Adipose tissue (tissue), 3 donors: ENCODE data around the gene BTBD19. TPM values are rescaled to one million over a fixed set of nuclear protein-coding genes. Genes with fewer than 3 reads are reported as not detected.
"Not testable (repeated sequence)": the region's sequence is repeated elsewhere in the genome, so short reads cannot be mapped to it uniquely, and the experiment has no call there.

Source experiments
- H3K27ac ChIP-seq: one replicate; pipeline ENCODE4 v1.5.1; 2013; ENCODE audit warnings: low read depth, low read length
- WGBS, 3 donors: extraction: QIAGEN DNeasy Blood & Tissue Kit; methylation state at CpG; one replicate each; pipeline ENCODE4 v1.1.7; 2013; 5-methylcytosine and 5-hydroxymethylcytosine counted together
- polyA plus RNA-seq, 3 donors: library from polyadenylated mRNA; stranded (reverse); fragments of 200-250 nt; gene quantifications; one replicate each; pipeline ENCODE4 v1.2.3, GENCODE V29; 2013
- donor health status: healthy with polysubstance abuse.
- donor health status: Bipolar disorder and iron deficiency.
- donor health status: healthy.

BTBD19 gene
- polyA plus RNA-seq, 3 donors = 1.6 to 12.0 (median 10.8) TPM

DNA sequence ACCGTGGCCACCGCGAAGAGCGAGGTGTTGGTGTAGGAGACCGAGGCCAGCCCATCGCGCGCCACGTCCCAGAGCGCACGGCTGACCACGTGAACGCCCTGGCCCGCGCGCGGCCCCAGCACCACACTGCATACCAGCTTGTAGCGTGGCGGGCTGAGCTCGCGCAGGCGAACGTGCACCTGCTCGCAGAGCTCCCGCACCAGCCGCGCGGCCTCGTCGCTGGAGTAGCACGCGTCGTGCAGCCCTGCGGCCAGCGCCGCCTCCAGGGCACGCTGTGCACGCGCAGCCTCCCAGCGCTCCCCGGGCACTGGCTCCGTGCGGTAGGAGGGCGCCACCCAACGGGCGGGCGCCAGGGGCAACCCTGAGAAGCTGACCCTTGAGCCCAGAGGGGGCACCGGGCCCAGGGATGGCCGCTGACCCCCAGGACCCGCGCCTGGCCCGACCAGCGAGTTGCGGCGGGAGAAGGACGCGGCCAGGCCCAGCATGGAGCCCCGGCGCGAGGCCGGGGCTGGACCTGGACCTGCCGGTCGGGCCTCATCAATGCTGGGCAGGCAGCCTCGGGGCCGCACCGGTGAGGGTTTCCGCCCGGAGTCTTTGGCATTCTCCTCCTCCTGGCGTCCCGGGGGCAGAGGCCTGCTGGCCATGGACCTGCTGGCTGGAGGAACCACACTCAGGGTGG lies 2.2 kb upstream of the BTBD19 start:
- peak overlapping the region; percentile 97 for H3K27ac ChIP-seq
- 90 to 95% (median 91%) methylated on average over 53 to 70 of the region's 70 CpGs for WGBS, 3 donors

DNA sequence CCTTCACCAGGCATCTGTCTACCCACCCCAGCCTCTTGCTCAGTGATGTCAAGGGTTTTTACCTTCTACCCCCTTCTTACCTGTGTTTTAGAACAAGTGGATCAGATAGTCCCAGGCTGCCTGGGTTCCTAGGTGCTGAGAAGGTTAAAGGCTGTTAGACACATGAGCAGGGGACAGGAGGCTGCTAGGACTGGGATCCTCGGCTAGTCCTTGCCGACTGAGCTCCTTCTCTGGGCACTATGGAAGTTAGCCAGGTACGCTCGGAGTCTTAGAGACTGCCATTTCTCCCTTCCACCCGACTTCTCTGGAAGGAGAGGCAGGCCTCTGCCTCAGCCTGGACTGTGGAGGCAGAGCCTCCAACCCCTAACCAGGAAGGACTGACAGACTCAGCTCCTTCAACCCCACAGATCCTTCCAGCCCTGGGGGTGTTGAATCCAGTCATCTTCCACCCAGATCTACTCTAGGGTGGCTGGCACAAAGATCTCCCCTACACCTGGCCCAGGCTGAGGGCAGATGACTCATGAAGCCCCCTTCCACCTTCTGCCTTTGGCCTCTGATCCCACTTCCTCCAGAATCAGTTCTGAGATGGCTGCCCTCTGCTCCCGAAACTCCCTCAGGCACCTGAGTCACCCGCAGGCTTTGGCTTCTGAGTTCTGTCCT lies 1.5 kb upstream of the BTBD19 start, which contains the start of gene DYNLT4:
TSS of gene DYNLT4 (minus strand) at position 648 of the 660 bp plus-strand sequence. CDS start 683 bp downstream, outside the sequence.
- H3K27ac ChIP-seq = peak within 1 kb of the TSS; percentile 97
- 30 to 59% (median 37%) methylated on average over 7 of the region's 7 CpGs for WGBS, 3 donors

DNA sequence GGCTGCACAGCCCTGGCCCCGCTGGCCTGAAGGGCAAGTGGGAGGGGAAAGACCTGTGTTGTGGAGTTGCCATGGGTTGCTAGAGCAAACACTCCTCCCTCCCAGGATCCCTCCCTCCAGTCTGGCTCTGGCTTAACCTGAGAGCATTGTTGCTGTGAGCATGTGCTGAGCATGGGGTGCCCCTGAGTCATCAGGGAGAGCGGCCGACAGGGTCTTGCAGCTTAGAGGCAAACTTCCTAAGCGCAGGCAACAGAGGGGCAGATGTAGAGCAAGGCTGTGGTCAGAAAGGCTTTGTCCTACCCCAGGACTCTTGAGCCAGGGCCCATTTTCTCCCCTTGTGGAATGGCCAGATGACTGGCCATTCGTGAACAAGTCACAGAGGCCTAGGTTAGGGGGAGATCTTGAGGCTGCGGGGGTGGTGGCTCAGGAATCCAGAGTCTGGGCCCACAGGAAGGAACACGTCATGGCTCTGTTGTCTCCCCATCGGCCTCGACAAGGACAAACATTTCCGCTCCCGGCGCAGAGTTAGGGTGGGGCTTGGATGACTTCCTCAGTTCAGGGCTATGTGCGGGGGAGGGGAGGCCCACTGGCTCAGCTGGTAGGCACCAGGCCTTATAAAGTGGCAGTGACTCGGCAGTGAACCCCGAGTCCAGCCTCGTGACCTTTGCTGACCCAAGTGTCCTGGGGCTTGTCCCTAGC lies 810 bp upstream of the BTBD19 start:
- 0 to 7% (median 0%) methylated on average over 16 of the region's 16 CpGs for WGBS, 3 donors
- peak overlapping the region; percentile 97 for H3K27ac ChIP-seq

DNA sequence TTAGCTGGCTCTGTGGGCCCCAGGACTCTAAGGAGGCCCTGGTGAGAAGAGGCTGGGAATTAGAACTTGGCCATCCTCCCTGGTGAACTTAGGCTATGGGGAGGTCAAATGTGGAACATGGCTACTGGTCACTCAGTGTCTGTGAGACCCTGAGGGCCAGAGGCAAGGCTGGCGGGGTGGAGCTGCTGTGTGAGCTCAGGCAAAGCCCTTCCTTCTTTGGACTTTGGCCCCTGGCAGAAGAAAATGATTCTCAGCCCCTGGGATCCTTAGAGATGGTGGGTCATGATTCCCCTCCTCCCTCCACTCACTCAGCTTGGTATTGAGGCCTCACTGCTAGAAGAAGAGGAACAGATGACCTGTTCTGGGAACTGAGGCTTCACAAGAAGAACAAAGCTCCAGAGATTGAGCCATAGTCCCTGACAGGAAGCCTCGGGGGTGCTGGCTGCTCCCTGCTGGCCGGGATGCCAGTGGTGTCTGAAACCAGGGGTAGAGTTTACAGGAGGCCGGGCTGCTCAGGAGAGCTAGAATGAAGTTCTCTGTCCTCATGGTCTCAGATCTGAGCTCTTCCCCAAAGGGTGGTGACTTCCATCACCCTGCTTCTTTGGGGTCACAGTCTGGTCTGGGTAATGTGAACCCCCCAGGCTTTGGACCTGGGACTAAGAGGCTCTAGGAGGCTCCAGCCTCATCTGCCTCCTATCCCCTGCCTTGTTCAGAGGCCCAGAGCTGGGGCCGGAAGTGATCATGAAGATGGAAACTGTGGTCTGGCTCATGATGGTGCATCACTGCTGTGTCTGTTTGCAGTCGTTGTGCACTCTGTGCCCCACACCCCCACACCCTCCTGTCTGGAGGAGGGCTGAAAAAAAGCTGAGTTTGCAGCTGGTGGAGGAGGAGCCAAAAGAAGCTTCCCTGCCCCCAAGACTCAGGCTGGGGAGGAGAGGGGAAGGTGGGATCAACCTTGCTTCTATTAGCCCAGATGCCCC lies 905 bp downstream of the BTBD19 start:
- WGBS, 3 donors = 17 to 52% (median 17%) methylated on average over 6 of the region's 6 CpGs
- H3K27ac ChIP-seq = peak overlapping the region; percentile 97

DNA sequence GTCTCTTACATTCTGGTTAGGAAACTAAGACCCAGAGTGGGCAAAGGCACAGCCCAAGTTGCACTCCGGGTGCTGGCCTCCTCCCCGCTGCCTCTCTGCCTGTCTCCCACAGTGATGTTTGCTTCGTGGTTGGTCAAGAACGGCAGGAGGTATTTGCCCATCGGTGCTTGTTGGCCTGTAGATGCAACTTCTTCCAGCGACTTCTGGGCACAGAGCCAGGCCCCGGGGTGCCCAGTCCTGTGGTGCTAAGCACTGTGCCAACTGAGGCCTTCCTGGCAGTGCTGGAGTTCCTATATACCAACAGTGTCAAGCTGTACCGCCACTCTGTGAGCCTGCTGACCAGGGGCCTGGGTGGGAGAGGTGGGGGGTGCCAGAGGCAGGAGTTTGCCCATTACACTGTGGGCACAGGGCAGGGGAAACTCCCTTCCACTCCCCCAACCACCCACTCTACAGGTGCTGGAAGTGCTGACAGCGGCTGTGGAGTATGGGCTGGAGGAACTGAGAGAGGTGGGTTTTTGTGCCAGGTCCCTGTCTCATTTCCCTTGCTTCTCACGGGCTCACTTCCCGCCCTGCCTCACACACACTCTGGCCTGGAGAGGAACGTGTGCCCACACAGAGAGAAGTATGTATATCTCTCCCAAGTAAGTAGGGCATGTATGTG lies 1.9 kb downstream of the BTBD19 start:
- 26 to 39% (median 33%) methylated on average over 12 of the region's 12 CpGs for WGBS, 3 donors
- peak overlapping the region; percentile 97 for H3K27ac ChIP-seq

DNA sequence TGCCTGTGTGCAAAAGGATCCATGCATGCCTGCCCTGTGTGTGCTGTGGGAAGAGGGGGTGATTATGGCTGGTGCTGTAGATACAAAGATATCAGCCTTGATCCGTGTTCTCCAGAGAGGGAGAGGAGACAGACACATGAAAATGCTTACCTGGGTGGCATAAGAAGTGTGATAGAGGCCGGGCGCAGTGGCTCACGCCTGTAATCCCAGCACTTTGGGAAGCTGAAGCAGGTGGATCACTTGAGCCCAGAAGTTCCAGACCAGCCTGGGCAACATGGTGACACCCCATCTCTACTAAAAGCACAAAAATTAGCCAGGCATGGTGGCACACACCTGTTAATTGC lies 2.4 kb downstream of the BTBD19 start:
- WGBS, 3 donors = 85 to 91% (median 89%) methylated on average over 4 of the region's 4 CpGs
- H3K27ac ChIP-seq = not testable (repeated sequence)

DNA sequence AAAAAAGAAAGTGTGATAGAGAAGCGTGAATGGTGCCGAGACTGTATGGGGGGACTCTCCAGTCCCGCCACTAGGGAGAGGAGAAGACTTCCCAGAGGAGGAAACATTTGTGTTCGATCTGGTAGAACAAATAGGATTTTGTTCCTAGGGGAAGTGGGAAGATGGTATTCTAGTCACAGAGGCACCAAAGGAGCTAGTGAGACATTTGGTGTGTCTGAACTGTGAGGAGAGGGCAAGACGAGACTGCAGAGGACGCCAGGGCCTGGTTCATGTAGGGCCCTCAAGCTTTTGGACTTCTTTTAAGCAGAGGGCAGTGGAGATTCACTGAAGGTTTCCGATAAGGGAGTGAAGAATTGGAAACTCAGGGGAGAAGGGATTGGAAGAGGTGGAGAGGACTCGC lies 2.9 kb downstream of the BTBD19 start:
- H3K27ac ChIP-seq = no peak overlapping the region
- 77 to 87% (median 79%) methylated on average over 8 of the region's 8 CpGs for WGBS, 3 donors

DNA sequence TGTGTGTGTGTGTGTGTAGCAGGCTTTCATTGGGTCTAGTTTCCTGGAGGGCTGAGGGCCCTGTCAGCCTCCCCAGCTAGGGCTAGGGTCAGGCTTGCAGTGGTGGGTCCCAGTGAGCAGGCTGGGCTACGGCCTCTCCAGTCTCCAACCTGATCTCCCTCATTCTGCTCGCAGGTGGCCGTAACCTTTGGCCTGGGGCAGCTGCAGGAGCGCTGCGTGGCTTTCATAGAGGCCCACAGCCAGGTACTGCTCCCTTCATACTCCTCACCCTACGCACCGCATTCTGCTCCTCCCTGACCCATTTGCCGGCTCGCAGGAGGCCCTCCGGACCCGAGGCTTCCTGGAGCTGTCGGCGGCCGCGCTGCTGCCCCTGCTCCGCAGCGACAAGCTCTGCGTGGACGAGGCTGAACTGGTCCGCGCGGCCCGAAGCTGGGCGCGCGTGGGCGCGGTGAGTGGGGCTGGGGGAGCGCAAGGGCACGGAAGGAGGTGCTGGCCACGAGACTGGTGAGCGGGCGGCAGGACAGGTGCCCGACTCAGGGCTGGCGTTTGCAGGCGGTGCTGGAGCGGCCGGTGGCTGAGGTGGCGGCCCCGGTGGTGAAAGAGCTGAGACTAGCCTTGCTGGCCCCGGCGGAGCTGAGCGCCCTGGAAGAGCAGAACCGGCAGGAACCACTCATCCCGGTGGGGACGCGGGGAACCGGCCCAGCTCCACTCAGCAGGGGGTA lies 4.7 kb downstream of the BTBD19 start:
- 47 to 80% (median 73%) methylated on average over 44 to 48 of the region's 48 CpGs for WGBS, 3 donors
- no peak overlapping the region for H3K27ac ChIP-seq

DNA sequence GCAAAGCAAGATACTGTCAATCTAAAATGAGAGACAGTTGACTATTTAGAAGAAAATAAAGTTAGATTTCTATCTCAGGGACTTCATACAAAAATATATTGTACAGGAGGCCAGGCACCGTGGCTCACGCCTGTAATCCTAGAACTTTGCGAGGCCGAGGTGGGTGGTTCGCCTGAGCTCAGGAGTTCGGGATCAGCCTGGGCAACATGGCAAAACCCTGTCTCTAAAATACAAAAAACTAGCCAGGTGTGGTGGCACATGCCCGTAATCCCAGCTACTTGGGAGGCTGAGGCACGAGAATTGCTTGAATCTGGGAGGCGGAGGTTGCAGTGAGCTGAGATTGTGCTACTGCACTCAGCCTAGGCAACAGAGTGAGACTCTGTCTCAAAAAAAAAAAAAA lies 7.6 kb downstream of the BTBD19 start:
- WGBS, 3 donors = 90 to 96% (median 94%) methylated on average over 9 of the region's 9 CpGs
- H3K27ac ChIP-seq = not testable (repeated sequence)

DNA sequence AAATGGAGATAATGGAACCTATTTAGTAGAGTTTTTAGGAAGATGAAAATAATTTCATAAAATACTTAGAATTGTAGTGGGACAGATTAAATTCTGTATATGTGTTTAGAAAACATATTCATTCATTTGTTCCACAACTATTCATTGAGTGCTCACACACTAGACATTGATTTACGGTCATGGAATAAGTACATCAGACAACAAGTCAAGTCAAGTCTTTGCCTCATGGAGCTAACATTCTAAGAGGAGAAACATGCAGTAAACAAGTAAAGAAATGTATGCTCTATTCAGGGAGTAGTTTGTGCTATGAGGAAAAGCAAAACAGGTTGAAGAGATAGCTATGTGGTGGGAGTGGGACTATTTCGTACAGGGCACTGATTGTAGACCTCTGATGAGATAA lies 9.0 kb downstream of the BTBD19 start:
- WGBS, 3 donors = 76 to 94% (median 93%) methylated on average over 2 of the region's 2 CpGs
- H3K27ac ChIP-seq = no peak overlapping the region

DNA sequence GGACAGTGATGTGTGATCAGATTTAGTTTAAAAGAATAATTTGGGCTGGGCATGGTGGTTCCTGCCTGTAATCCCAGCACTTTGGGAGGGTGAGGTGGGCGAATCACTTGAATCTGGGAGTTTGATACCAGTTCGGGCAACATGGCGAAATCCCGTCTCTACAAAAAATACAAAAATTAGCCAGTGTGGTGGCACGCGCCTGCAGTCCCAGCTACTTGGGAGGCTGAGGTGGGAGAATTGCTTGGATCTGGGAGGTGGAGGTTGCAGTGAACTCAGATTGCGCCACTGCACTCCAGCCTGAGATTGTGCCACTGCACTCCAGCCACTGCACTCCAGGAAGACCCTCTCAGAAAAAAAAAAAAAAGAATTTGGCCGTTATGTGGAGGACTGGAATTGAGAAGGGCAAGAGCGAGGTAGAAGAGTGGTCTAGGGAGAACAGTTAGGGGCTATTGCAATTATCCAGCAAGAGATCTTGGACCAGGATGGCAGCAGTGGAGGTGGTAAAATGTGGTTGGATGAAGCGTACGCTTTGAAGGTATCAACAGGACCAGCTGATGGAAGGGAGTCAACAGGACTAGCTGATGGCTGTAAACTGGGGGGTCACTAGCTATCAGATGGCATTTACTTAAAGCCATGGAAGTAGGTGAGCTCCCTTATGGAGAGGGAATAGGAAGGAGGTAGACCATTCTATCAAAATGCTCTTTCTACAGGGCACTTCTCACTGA lies 9.6 kb downstream of the BTBD19 start:
- 92 to 96% (median 94%) methylated on average over 11 of the region's 11 CpGs for WGBS, 3 donors
- no peak overlapping the region for H3K27ac ChIP-seq

DNA sequence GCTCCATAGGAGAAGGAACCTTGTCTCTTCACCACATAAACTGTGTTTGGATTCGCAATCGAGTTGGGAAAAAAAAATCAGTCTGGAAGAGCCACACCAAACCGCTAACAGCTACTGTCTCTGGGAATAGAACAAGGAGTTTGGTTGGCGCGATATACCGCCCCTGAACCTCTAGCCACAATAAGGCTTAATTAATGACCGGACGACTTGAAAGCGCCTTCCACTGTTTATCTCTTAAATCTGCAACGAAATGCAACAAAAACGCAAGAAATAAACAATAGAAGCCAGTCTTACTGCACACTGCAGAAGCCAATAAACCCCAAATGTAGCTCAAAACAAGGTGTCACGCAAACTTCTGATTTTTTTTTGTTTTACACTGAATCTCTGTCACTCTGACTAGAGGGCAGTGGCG lies 10.9 kb downstream of the BTBD19 start:
- peak overlapping the region; percentile 6 for H3K27ac ChIP-seq
- WGBS, 3 donors = 1 to 3% (median 1%) methylated on average over 13 of the region's 13 CpGs

DNA sequence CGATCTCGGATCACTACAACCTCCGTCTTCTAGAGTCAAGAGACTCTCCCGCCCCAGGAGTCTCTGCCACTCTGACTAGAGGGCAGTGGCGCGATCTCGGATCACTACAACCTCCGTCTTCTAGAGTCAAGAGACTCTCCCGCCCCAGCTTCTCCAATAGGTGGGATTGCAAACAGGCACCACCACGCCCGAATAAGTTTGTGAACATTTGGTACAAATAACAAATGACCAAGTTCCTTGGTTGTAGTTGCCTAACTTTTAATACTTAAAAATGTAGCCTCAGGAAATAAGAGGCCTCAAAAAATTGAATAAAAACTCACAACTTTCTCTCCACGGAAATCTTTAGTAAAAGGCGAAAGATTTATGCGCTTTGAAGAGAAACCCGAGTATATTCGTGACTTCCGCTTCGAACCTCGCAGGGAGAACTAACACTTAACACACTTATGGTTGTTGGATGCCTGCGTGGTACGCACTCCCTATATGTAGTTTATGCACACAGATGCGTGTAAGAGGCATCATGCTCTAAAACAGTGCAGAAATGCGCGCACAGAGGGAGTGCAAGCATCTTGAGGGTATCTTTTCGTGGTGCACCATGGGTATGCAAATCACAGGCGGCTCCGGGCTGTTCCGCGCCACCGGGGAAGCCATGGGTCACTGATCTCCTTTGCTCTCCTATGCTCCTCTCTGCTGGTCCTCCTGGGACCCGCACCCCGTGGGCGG lies 11.4 kb downstream of the BTBD19 start:
- peak overlapping the region; percentile 83 for H3K27ac ChIP-seq
- WGBS, 3 donors = 1 to 2% (median 1%) methylated on average over 33 of the region's 33 CpGs

DNA sequence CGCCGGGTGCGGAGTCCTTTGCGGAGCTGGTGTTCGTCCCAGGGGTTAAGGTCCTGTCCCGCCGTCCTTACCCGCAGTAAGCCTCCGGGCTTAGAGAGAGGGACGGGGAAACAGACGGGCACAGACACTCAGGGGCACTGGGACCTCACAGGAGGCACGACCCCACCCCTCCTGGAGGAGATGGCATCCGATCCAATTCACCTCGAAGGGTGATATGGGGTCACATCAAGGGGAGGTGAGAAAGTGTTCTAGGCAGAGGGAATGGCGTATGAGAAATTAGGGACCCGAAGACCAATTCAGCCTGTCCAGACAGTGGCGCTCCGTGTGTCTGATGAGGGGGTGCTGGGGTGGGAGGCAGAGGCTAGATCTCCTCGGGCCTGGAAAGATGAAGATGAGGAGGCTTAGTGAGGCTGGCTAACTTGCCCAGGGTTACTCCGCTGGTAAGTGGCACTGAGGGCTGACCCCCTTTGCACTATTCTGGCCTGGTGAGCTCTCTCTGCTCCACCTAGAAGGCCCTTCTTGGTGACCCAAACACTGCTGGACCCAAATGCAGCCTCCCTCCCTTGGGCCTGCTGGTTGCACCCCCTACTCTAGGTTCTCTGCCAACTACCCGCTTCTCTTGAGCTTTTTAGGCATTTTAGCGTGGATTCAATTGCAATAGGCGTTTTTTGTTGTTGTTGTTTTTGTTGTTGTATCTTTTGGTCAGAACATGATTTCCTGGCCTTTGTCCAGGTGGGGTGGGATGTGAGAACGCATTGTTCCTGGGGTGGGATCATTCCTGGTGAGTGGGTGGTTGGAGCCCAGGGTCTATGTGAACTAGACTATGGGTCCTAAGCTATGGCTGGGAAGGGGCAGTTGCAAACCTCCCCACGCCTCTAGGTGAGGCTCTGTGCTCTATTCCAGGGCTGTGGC lies 12.3 kb downstream of the BTBD19 start:
- 23 to 26% (median 24%) methylated on average over 25 of the region's 25 CpGs for WGBS, 3 donors

DNA sequence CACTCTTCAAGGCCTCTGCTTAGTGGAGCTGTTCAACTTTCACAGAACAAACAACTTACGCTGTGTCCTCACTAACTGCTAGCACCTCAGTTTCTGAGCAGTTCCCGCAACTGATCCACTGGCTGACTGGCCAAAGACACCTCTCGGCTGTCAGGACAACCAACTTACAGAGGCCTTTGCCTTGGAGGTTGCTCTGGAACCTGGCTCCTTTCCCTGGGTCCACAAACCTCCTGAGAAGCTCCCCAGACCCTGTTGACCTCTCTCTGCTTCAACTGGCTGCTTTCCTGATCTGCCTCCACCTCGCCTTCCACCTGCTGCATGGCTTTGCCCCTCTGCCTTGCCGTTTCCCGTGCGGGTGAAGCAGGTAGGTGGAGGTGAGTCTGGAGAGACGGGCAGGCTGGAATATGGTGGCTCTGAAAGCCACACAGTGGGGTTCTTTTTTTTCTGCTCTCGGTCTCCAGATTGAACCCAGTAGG lies 13.0 kb downstream of the BTBD19 start:
- WGBS, 3 donors = 77 to 93% (median 93%) methylated on average over 9 of the region's 9 CpGs
- H3K27ac ChIP-seq = no peak overlapping the region

More for the DNA sequence above, 12.3 kb downstream of the BTBD19 start:
- H3K27ac ChIP-seq = no peak overlapping the region
